HepG2 (cell line): ENCODE data around the gene SOCS7. TPM values are rescaled to one million over a fixed set of nuclear protein-coding genes. Genes with fewer than 3 reads are reported as not detected.
A peak's percentile ranks its signal among the peaks of the same experiment; 100 is the strongest.

Experiments used
- ESRRA ChIP-seq: sonication (generic); formaldehyde crosslinking; IDR thresholded peaks from 2 replicates; pipeline ENCODE4 v1.5.1; 2020; ENCODE audit warnings: mild to moderate bottlenecking, low read depth, missing genetic modification reagents
- FOXK1 ChIP-seq: sonication (generic); formaldehyde crosslinking; IDR thresholded peaks from 2 replicates; pipeline ENCODE4 v1.4.0; 2020; ENCODE audit warnings: low read depth, missing genetic modification reagents, borderline replicate concordance
- GATAD1 ChIP-seq: IDR thresholded peaks from 2 replicates; pipeline ENCODE4 v1.6.1; 2016; ENCODE audit warnings: missing genetic modification reagents, missing compliant biosample characterization
- KAT8 ChIP-seq: IDR thresholded peaks from 2 replicates; pipeline ENCODE4 v1.6.1; 2016; ENCODE audit warnings: missing genetic modification reagents, missing compliant biosample characterization
- KDM2A ChIP-seq: sonication (generic); formaldehyde crosslinking; IDR thresholded peaks from 2 replicates; pipeline ENCODE4 v1.4.0; 2020; ENCODE audit warnings: low read depth, missing genetic modification reagents, borderline replicate concordance
- SIX1 ChIP-seq: sonication (generic); formaldehyde crosslinking; IDR thresholded peaks from 2 replicates; pipeline ENCODE4 v1.4.0; 2020; ENCODE audit warnings: missing genetic modification reagents, borderline replicate concordance
- SIX4 ChIP-seq: sonication (generic); formaldehyde crosslinking; IDR thresholded peaks from 2 replicates; pipeline ENCODE4 v1.4.0; 2020; ENCODE audit warnings: missing genetic modification reagents
- SOX6 ChIP-seq, 2 experiments: fragments of 450-650 bp in 1 of 2; sonication (generic) in 1 of 2; formaldehyde crosslinking in 1 of 2; IDR thresholded peaks; 2 replicates each; pipeline versions ENCODE4 v1.4.0 to v1.6.1; 2017 to 2020; ENCODE audit warnings: antibody characterized with exemption in 1 of 2, mild to moderate bottlenecking in 1 of 2, missing genetic modification reagents in 1 of 2
- ZBTB14 ChIP-seq: sonication (generic); formaldehyde crosslinking; IDR thresholded peaks from 2 replicates; pipeline ENCODE4 v1.4.0; 2020; ENCODE audit warnings: missing genetic modification reagents
- ZMYM3 ChIP-seq: sonication (generic); formaldehyde crosslinking; IDR thresholded peaks from 2 replicates; pipeline ENCODE4 v1.5.1; 2020; ENCODE audit warnings: mild to moderate bottlenecking, missing genetic modification reagents
- ZNF124 ChIP-seq: sonication (generic); formaldehyde crosslinking; IDR thresholded peaks from 2 replicates; pipeline ENCODE4 v1.4.0; 2020; ENCODE audit warnings: missing genetic modification reagents
- ZNF326 ChIP-seq: sonication (generic); formaldehyde crosslinking; IDR thresholded peaks from 2 replicates; pipeline ENCODE4 v1.4.0; 2020; ENCODE audit warnings: missing genetic modification reagents, borderline replicate concordance
- ZNF331 ChIP-seq: sonication (generic); formaldehyde crosslinking; IDR thresholded peaks from 2 replicates; pipeline ENCODE4 v1.4.0; 2020; ENCODE audit warnings: missing genetic modification reagents
- ZNF557 ChIP-seq: sonication (generic); formaldehyde crosslinking; IDR thresholded peaks from 2 replicates; pipeline ENCODE4 v1.4.0; 2020; ENCODE audit warnings: missing genetic modification reagents
- ZNF776 ChIP-seq: sonication (generic); formaldehyde crosslinking; IDR thresholded peaks from 2 replicates; pipeline ENCODE4 v1.4.0; 2020; ENCODE audit warnings: mild to moderate bottlenecking, missing genetic modification reagents
- ZSCAN29 ChIP-seq: sonication (generic); formaldehyde crosslinking; conservative IDR thresholded peaks from 2 replicates; pipeline ENCODE4 v1.4.0; 2020; ENCODE audit warnings: mild to moderate bottlenecking, missing genetic modification reagents
- polyA plus RNA-seq, 8 experiments: library from polyadenylated mRNA; depleted of rRNA in 3 of 8; stranded (reverse) in 7 of 8; unstranded in 1 of 8; fragments of >200 nt; fragmentation: Illumina TruSeq in 4 of 8; extraction: Trizol in 4 of 8; gene quantifications; 2 replicates each; pipeline versions ENCODE4 v1.2.1 to v1.2.3, GENCODE V29; 2011 to 2016; ENCODE audit warnings: low read depth in 4 of 8, missing spikeins in 1 of 8, mixed read lengths in 1 of 8; ENCODE audit not compliant: insufficient read depth in 1 of 8
- total RNA-seq, 5 experiments: library from RNA; depleted of rRNA; stranded (reverse); fragments of >200 nt; fragmentation: Illumina TruSeq; extraction: Trizol; gene quantifications; 2 replicates each; pipeline ENCODE4 v1.2.3, GENCODE V29; 2016; ENCODE audit warnings: low read depth in 1 of 5
- TF ChIP-seq, protein P1 (sequence below): sonication (generic); formaldehyde crosslinking; IDR thresholded peaks from 2 replicates; pipeline ENCODE4 v1.4.0; 2020; ENCODE audit warnings: mild to moderate bottlenecking, low read depth, missing genetic modification reagents
- TF ChIP-seq, protein P2 (sequence below): sonication (generic); formaldehyde crosslinking; IDR thresholded peaks from 2 replicates; pipeline ENCODE4 v1.4.0; 2020; ENCODE audit warnings: missing genetic modification reagents, borderline replicate concordance
- TF ChIP-seq, protein P3 (sequence below): sonication (generic); formaldehyde crosslinking; IDR thresholded peaks from 2 replicates; pipeline ENCODE4 v1.8.1; 2023; ENCODE audit warnings: missing genetic modification reagents, inconsistent platforms, borderline replicate concordance
- TF ChIP-seq, protein P4 (sequence below): IDR thresholded peaks from 2 replicates; pipeline ENCODE4 v1.6.1; 2016; ENCODE audit warnings: mild to moderate bottlenecking, missing biosample characterization, missing genetic modification reagents

Gene SOCS7
- total and polyA plus RNA-seq, 2 of the 13 experiments (the other 11 are each of a cell fraction or from before 2014, with no cell fraction given), result 19.2 to 24.2 TPM

DNA sequence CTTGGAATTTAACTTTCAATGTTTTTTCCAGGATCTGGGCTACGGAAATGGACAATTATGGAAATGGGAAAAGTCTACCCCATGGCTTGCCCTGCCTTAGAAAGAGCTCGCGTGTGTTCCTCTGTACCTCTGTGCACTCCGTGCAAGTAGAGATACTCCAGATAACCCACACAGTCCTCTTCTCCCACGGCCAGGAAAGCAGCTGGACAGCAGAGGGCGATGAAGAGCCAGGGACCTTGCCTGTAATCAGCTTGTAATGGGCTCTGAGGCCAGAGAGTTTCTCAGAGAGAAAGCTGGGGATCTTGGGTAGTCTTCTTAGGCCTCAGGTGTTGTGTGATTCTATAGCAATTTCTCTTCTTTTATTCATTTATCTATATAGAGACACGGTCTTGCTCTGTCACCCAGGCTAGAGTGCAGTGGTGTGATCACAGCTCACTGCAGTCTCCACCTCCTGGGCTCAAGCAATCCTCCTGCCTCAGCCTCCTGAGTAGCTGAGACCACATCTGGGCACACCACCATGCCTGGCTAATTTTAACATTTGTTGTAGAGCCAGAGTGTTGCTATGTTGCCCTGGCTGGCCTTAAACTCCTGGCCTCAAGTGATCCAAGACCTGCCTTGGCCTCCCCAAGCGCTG is 2.4 kb upstream of the SOCS7 start (continued):
- TF ChIP-seq SIX4 (CRISPR knock-in tag) (no peak), ZBTB14 (CRISPR knock-in tag) (no peak), ZNF331 (CRISPR knock-in tag) (peak; percentile 68; the same call in 1 of the 2 replicates), ZMYM3 (0 out of 2 replicates have a peak, but pooled peaks have one; percentile 33), KAT8 (CRISPR knock-in tag) (0 out of 2 replicates have a peak, but pooled peaks have one; percentile 45), ESRRA (CRISPR knock-in tag) (no peak), ZNF124 (CRISPR knock-in tag) (no peak), GATAD1 (CRISPR knock-in tag) (peak; percentile 25; the same call in 1 of the 2 replicates), ZNF776 (CRISPR knock-in tag) (no peak), FOXK1 (CRISPR knock-in tag) (peak; percentile 31; the same call in 1 of the 2 replicates), ZNF557 (CRISPR knock-in tag) (no peak), ZSCAN29 (CRISPR knock-in tag) (no peak), KDM2A (CRISPR knock-in tag) (peak; percentile 83), ZNF326 (no peak), SIX1 (CRISPR knock-in tag) (no peak), SOX6 (IDR thresholded peaks at IDR 0.05) (no peak), SOX6 (CRISPR knock-in tag; IDR thresholded peaks at IDR 0.05) (no peak)
- TF ChIP-seq, protein P1, sequence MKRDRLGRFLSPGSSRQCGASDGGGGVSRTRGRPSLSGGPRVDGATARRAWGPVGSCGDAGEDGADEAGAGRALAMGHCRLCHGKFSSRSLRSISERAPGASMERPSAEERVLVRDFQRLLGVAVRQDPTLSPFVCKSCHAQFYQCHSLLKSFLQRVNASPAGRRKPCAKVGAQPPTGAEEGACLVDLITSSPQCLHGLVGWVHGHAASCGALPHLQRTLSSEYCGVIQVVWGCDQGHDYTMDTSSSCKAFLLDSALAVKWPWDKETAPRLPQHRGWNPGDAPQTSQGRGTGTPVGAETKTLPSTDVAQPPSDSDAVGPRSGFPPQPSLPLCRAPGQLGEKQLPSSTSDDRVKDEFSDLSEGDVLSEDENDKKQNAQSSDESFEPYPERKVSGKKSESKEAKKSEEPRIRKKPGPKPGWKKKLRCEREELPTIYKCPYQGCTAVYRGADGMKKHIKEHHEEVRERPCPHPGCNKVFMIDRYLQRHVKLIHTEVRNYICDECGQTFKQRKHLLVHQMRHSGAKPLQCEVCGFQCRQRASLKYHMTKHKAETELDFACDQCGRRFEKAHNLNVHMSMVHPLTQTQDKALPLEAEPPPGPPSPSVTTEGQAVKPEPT (CRISPR knock-in tag), result no peak
- TF ChIP-seq, protein P2, sequence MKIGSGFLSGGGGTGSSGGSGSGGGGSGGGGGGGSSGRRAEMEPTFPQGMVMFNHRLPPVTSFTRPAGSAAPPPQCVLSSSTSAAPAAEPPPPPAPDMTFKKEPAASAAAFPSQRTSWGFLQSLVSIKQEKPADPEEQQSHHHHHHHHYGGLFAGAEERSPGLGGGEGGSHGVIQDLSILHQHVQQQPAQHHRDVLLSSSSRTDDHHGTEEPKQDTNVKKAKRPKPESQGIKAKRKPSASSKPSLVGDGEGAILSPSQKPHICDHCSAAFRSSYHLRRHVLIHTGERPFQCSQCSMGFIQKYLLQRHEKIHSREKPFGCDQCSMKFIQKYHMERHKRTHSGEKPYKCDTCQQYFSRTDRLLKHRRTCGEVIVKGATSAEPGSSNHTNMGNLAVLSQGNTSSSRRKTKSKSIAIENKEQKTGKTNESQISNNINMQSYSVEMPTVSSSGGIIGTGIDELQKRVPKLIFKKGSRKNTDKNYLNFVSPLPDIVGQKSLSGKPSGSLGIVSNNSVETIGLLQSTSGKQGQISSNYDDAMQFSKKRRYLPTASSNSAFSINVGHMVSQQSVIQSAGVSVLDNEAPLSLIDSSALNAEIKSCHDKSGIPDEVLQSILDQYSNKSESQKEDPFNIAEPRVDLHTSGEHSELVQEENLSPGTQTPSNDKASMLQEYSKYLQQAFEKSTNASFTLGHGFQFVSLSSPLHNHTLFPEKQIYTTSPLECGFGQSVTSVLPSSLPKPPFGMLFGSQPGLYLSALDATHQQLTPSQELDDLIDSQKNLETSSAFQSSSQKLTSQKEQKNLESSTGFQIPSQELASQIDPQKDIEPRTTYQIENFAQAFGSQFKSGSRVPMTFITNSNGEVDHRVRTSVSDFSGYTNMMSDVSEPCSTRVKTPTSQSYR (CRISPR knock-in tag), result no peak
- TF ChIP-seq, protein P3, sequence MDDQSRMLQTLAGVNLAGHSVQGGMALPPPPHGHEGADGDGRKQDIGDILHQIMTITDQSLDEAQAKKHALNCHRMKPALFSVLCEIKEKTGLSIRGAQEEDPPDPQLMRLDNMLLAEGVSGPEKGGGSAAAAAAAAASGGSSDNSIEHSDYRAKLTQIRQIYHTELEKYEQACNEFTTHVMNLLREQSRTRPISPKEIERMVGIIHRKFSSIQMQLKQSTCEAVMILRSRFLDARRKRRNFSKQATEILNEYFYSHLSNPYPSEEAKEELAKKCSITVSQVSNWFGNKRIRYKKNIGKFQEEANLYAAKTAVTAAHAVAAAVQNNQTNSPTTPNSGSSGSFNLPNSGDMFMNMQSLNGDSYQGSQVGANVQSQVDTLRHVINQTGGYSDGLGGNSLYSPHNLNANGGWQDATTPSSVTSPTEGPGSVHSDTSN, result no peak
- TF ChIP-seq, protein P4, sequence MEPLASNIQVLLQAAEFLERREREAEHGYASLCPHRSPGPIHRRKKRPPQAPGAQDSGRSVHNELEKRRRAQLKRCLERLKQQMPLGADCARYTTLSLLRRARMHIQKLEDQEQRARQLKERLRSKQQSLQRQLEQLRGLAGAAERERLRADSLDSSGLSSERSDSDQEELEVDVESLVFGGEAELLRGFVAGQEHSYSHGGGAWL (CRISPR knock-in tag), result no peak
